ENCODE data around the gene MMP1.

Gene MMP1

GRCh38 chr11:102806296-102806695, 8.3 kb upstream of the MMP1 start:
- no peak for DNase-seq (ENCODE audit: low read depth)

- no peak for DNase-seq (ENCODE audit: low read depth)
Measured at GRCh38 chr11:102802341-102802740, 4.4 kb upstream of the MMP1 start.

DNA sequence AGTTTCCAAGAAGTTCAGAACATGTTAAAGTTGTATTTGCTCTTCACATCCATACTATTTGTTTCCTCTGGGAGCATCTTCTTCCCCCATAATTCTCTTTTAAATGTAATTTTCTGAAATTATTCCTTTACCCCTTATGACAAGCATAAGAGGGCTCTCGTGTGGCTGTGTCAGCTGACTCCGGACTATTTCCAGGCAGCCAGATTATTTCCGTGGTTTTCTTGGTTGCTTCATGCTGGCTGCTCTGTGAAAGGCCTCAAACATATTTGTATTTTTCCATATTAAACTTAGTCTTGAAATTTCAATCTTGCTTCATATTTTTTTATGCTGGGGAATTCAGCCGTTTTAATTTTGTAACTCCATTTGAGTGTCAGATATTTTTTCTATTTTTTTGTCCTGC, 2.8 kb upstream of the MMP1 start:
- DNase-seq (ENCODE audit: low read depth) = no peak

DNA sequence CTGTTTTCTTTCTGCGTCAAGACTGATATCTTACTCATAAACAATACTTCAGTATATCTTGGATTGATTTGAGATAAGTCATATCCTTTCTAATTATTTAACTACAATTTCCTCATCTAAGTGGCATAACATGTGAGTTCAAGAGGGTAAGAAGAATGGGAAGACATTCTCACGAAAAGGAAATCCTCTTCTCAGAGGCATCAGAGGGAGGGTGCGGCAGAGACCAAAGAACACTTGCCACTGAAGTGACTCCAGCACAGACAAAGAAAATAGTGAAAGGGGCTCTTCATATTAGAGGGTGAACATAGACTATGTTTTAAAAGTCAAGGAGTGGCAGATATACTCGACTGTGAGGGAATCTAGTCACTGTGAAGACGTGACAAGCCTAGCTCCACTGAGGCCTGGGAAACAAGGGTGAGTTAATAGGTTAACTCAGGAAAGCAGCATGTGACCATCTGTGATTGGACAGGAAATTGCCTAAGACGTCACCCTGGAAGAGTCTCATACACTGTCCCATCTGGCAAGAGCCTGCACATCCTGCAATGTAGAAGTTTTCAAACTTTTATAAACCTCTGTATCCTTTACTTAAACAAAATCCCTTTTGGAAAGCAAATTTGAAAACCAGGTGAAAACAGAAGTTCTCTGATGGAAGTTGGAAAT, 1.9 kb upstream of the MMP1 start:
- DNase-seq (ENCODE audit: low read depth) = no peak

GRCh38 chr11:102794382-102794781, 3.6 kb downstream of the MMP1 start:
- DNase-seq (ENCODE audit: low read depth) = peak; percentile 1

DNA sequence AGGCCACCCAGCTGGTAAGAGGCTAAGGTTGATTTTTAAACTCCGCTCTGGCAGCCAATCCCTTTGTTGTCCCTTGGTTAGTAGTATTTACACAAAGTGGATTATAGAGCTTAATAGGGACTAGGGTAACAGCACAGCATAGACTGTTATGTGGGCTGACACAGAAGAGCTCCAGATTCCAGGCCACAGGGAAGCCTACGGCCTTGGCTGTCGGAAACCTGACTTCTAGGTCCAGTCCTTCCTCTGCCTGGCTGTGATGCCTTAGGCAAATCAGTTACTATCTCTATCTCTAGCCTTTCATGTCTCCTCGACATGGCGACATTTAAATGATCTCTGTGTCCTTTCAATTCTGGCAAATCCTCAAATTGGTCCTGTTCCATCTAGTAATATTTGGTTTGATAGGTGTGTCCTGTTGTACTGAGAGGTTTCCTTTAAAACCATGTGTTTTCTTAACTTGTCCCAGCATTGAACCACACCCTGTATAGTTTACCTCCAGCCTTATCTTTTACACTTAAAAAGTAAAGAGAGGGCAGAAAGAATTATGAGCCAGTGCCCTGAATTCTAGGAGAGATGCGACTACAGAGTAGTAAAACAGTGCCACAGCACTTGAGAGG, 4.2 kb downstream of the MMP1 start:
- no peak for DNase-seq (ENCODE audit: low read depth)

DNA sequence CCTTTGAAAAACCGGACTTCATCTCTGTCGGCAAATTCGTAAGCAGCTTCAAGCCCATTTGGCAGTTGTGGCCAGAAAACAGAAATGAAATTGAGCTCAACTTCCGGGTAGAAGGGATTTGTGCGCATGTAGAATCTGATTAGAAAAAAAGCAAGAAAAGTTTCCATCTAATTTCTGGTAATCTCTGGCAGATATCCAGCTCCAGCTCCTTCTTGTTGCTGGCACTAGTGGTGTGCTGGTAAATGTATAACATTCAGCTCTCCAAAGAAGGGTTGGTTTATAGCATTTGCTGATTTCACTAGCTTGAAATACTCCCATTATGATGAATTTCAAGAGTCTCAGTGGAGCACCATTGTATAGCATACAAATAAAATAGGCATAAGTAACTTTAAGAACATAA, 5.4 kb downstream of the MMP1 start:
- no peak for DNase-seq (ENCODE audit: low read depth)

DNA sequence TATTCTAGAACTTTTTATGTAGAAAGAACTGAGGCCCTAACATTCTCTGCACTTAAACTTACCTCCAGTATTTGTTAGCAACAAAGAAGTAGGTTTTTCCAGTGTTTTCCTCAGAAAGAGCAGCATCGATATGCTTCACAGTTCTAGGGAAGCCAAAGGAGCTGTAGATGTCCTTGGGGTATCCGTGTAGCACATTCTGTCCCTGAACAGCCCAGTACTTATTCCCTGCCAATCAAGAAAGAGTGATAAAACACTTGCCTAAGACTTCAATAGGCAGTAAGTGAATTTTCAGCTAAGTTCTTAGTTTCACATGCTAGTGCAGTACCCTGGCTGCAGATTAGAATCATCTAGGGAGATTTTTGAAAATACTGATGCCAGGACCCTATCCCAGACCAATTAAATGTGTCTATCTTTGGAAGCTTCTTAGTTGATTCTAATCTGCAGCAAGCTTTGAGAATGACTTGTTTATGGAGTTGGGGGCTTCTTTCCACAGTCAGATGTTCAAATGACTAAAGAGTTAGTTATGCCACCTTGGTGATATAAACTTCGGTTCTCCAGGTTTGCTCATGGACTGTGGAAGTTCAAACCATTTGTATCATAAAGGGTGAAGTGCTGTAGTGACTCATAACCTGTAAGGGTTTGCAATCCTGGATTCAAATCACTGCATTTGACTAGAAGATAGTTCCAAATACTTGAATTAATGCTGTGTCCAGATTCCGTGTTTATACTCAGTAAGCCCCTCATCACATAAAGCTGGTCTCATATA, 6.5 kb downstream of the MMP1 start:
- no peak for DNase-seq (ENCODE audit: low read depth)

DNA sequence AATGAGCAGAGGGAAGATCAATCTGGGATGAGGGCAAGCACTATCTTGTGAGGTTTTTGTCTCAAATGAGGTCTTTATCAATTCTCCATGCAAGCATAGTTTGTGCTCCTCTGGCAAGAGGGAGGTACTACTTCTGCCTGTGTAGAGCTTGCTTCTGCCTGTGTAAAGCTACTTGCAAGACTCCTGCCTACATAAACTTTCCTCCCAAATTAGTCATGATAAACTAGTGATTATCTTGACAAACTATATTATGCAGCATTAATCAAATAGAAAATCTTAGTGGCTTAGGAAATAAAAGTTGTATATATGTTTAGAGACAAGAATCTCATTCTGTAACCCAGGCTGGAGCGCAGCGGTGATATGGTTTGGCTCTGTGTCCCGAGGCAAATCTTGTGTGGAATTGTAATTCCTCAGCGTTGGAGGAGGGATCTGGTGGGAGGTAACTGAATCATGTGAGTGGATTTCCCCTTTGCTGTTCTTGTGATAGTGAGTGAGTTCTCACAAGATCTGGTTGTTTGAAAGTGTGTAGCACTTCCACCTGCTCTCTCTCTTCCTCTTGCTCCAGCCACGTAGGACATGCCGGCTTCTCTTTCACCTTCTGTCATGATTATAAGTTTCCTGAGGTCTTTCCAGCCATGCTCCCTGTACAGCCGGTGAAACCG, 9.5 kb downstream of the MMP1 start:
- no peak for DNase-seq (ENCODE audit: low read depth)

DNA sequence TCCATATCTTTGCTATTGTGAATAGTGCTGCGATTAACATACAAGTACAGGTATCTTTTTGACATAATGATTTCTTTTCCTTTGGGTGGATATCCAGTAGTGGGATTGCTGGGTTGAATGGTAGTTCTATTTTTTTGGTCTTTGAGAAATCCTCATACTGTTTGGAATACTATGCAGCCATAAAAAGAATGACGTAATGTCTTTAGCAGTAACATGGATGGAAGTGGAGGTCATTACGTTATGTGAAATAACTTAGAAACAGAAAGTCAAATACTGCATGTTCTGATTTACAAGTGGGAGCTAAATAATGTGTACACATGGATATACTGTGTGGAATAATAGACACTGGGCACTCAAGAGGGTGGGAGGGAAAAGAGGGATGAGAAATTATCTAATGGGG, 13.6 kb downstream of the MMP1 start:
- DNase-seq (ENCODE audit: low read depth) = no peak

- no peak for DNase-seq (ENCODE audit: low read depth)
Measured at GRCh38 chr11:102783720-102784119, 14.2 kb downstream of the MMP1 start.

- DNase-seq (ENCODE audit: low read depth) = no peak
Measured at GRCh38 chr11:102783016-102783415, 14.9 kb downstream of the MMP1 start.

DNA sequence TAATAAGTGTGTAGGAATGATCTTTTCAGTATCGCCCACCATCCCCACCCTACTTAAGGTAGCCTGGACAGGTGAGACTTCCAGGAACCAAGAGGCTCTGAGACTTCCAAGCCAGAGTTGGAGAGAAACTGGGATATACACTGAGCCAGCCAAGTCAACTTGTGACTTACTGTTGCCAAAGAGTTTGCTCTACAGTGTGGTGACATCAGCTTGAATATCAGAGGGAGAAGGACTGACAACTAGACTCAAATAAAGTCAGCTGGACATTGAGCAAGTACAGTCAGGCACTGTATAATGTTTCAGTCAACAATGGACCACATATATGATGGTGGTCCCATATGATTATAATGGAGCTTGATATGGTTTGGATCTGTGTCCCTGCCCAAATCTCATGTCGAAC, 16.3 kb downstream of the MMP1 start:
- no peak for DNase-seq (ENCODE audit: low read depth)

DNA sequence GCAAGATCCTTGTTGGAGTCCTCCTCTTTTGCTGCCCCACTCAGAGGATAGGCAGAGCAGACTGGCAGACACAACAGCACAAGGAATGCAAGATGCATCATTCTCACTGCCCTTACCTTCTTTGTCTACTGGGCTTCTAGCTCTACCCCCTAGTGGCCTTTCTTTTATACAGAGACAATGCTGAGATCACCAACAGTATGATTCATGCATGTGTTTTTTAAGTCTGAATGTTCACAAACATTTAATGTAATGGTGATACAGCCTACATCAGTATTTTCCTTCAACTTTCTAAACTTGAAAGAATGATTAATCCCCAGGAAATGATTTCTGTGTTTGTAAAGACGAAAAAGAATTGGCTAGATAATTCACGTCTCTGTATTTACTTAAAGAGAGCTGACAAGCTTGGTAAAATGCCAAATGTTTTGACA, 17.5 kb downstream of the MMP1 start, which contains the start of gene MMP10:
Gene MMP10 (minus strand): TSS at position 138 of the 428 bp plus-strand sequence. CDS start 37 bp downstream, at position 101.
- DNase-seq (ENCODE audit: low read depth) = no peak

- no peak for DNase-seq (ENCODE audit: low read depth)
Measured at GRCh38 chr11:102776454-102776853, 21.5 kb downstream of the MMP1 start.

GRCh38 chr11:102773386-102773785, 24.6 kb downstream of the MMP1 start:
- DNase-seq (ENCODE audit: low read depth) = no peak

DNA sequence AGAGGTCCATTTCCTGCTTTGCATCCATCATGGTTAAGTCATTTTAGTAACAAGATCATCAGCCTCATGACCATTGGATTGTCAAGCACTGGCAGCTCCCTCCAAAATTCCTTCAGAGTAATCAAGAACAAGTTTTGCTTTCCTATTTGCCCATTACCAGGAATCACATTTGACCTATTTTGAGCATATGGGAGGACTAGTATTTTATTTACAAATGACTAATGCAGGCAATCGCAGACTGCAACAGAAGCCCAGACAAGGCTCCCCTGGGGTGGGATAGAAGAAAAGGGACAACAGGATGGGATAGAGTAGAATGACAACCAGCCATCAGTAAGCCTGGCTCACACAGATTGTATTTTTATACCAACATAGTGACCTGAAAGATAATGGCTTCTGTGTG, 26.6 kb downstream of the MMP1 start:
- DNase-seq (ENCODE audit: low read depth) = no peak

DNA sequence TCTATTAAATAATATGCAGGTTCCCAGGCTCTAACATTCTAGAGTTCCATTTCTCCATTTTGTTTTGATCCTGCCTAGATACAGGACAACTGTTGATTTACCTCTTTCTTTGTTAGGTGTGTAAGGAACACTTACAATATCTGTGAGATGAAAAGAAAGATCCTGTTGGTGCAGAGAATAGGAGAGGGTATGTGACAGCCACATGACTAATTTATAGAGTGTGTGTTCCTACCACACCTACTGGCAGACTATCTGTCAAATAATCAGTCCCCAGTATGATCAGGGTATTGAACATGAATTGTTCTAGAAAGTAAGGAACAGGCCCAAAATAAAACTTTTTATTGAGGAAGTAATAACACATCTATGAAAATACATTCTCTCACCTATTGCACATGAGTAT, 27.8 kb downstream of the MMP1 start:
- no peak for DNase-seq (ENCODE audit: low read depth)

DNA sequence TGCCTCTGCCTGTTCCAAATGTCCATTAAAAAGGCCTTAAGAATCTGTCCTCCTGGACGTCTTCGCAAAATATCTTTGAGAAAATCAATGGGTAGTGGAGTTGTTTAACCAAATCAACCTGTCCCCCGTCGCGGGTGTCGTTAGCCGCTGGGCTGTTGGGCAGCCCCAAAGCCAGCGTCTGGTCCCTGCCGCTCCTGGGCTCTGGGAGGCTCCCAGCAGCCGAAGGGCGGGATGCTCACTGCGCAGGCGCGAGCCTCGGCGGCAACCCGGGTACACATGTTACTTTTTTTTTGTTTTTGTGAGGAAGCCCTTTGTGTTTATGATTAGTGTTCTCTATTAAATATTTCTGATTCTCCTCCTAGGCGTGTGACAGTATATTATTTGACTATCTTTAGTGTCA, 30.2 kb downstream of the MMP1 start:
- no peak for DNase-seq (ENCODE audit: low read depth)

DNA sequence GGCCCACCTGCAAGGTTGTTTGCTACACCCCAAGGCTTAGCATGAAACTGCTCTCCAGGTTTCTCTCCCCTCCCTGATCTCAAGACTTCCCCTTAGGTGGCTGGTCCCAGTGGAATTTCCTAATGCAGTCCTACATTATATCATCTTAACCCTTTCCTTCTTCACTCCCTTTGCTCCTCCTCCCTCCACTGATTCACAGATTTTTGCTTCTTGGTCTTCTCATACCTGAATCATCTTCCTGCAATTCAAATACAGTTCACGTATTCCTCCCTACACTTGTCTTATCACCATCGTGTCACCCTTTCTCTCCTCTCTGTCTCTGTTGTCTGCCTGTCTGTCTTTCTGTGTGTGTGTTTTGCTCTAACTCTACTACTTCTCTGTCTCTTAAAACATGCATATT, 34.5 kb downstream of the MMP1 start:
- no peak for DNase-seq (ENCODE audit: low read depth)

- DNase-seq (ENCODE audit: low read depth) = no peak
Measured at GRCh38 chr11:102762361-102762767, 35.6 kb downstream of the MMP1 start.

- no peak for DNase-seq (ENCODE audit: low read depth)
Measured at GRCh38 chr11:102761646-102762238, 36.2 kb downstream of the MMP1 start.
